Adrenal gland (tissue), 12 donors: ENCODE measurements around the gene SLC9A9. TPM values are rescaled to one million over a fixed set of nuclear protein-coding genes. Genes with fewer than 3 reads are reported as not detected.

Experiments used
- DNase-seq, 7 donors: peaks; one replicate each; pipeline ENCODE4 v3.0.0-alpha.2; 2019 to 2020
- H3K27ac ChIP-seq, 5 donors: fragments of 200-600 bp; sonication (generic) in 4 of 5; 1 replicate in 3 of 5; 2 replicates in 2 of 5; pipeline versions ENCODE4 v1.5.1 to v1.8.0; 2016 to 2020; ENCODE audit warnings: mild to moderate bottlenecking in 1 of 5
- H3K27me3 ChIP-seq: fragments of 200-600 bp; 2 replicates; pipeline ENCODE4 v1.8.0; 2021
- H3K36me3 ChIP-seq, 2 donors: fragments of 200-600 bp; replicated peaks in 1 of 2; 1 replicate in 1 of 2; 2 replicates in 1 of 2; pipeline versions ENCODE4 v1.5.1 to v1.8.0; 2018 to 2022
- H3K4me1 ChIP-seq, 2 donors: fragments of 200-600 bp; replicated peaks in 1 of 2; 1 replicate in 1 of 2; 2 replicates in 1 of 2; pipeline versions ENCODE4 v1.5.1 to v1.8.0; 2018 to 2021
- H3K4me3 ChIP-seq, 4 donors: fragments of 200-600 bp; sonication (generic) in 3 of 4; one replicate each; pipeline ENCODE4 v1.5.1; 2016 to 2018
- H3K9me3 ChIP-seq, 3 donors: fragments of 200-600 bp; sonication (generic) in 1 of 3; replicated peaks in 1 of 3; 1 replicate in 2 of 3; 2 replicates in 1 of 3; pipeline versions ENCODE4 v1.5.1 to v1.8.0; 2016 to 2021
- POLR2A ChIP-seq, 2 donors: fragments of 450-650 bp; IDR thresholded peaks; one replicate each; pipeline ENCODE4 v1.6.1; 2017; ENCODE audit warnings: antibody characterized with exemption in 2 of 2, mild to moderate bottlenecking in 2 of 2, moderate library complexity in 1 of 2
- WGBS, 4 donors: extraction: QIAGEN DNeasy Blood & Tissue Kit in 2 of 4; methylation state at CpG; one replicate each; pipeline versions ENCODE4 v1.1.5 to v1.1.7; 2013 to 2017; 5-methylcytosine and 5-hydroxymethylcytosine counted together
- intact Hi-C, 2 donors: fragments of 100-400 bp; cut with DNase I; formaldehyde crosslinking; loops; one replicate each; pipeline versions ENCODE4 v1.14.1 to v1.15.0; 2022 to 2023
- polyA plus RNA-seq, 3 donors: library from polyadenylated mRNA; stranded (reverse); fragments of 200-250 nt in 2 of 3; fragments of 350-450 nt in 1 of 3; fragmentation: Illumina TruSeq in 1 of 3; extraction: RNeasy Lipid Tissue Mini Kit (QIAGEN cat#74804) in 1 of 3; gene quantifications; one replicate each; pipeline ENCODE4 v1.2.3, GENCODE V29; 2013 to 2014
- total RNA-seq, 9 donors: library from RNA; depleted of rRNA in 4 of 9; stranded (reverse); fragments of >200 nt in 4 of 9; fragments of 120-200 nt in 1 of 9; fragmentation: NEBNext Ultra II Directional in 1 of 9; extraction: Animal tissue kit (Norgen Biotek cat#: 25700) in 1 of 9; gene quantifications; one replicate each; pipeline versions ENCODE4 v1.1.0 to v1.2.4, GENCODE V29; 2013 to 2023
- TF ChIP-seq, protein P1 (sequence below), 6 experiments: fragments of 450-650 bp in 4 of 6; fragments of 200-600 bp in 2 of 6; sonication (generic) in 1 of 6; IDR thresholded peaks; 1 replicate in 5 of 6; 2 replicates in 1 of 6; pipeline versions ENCODE4 v1.5.1 to v1.8.0; 2016 to 2021; ENCODE audit warnings: antibody characterized with exemption in 6 of 6, mild to moderate bottlenecking in 2 of 6, moderate library complexity in 1 of 6
- donor health status: healthy with polysubstance abuse.
- donor health status: Bipolar disorder and iron deficiency.
- donor health status: DM: yes; HTN: yes; CAD: no.
- donor health status: DM: no; HTN: no; CAD: no.
- donor health status: DM: no; HTN: no; CAD: no.
- donor health status: DM: yes; HTN: yes; CAD: no.

The SLC9A9 gene
- total and polyA plus RNA-seq, 12 donors: 4.2 to 23.7 (median 13.5) TPM

DNA sequence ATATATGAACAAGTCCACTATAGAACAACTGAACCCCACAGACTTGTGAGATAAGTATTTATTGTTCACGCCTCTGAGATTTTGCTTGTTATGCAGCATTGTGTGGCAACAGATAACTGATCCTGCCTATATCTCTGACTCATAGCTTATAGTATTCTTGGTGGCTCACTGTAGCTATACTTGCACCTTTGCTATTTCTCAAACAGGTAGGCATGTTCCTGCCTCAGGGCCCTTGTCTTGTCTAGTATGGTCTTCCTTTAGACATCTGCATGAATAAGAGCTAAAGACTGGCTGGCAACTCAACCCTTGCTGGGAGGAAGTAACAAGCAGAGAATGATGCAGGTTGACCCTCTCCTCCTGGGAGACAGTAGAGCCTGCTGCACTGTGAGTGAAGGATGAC lies 472.6 kb downstream of the SLC9A9 start:
- no peak for DNase-seq
- Histone ChIP-seq H3K4me3 (no peak overlapping the region), H3K4me1 (no peaks in the 10 kb centered on the region), H3K27ac (no peak overlapping the region), H3K27me3 (no peaks in the 10 kb centered on the region), H3K36me3 (no peaks in the 10 kb centered on the region), H3K9me3 (no peaks in the 10 kb centered on the region)
- 82 to 97% (median 87%) methylated on average over 1 of the region's 1 CpG for WGBS, 4 donors
- TF ChIP-seq POLR2A (IDR thresholded peaks at IDR 0.05): no peak
- TF ChIP-seq, protein P1, sequence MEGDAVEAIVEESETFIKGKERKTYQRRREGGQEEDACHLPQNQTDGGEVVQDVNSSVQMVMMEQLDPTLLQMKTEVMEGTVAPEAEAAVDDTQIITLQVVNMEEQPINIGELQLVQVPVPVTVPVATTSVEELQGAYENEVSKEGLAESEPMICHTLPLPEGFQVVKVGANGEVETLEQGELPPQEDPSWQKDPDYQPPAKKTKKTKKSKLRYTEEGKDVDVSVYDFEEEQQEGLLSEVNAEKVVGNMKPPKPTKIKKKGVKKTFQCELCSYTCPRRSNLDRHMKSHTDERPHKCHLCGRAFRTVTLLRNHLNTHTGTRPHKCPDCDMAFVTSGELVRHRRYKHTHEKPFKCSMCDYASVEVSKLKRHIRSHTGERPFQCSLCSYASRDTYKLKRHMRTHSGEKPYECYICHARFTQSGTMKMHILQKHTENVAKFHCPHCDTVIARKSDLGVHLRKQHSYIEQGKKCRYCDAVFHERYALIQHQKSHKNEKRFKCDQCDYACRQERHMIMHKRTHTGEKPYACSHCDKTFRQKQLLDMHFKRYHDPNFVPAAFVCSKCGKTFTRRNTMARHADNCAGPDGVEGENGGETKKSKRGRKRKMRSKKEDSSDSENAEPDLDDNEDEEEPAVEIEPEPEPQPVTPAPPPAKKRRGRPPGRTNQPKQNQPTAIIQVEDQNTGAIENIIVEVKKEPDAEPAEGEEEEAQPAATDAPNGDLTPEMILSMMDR (IDR thresholded peaks at IDR 0.05): no peak
- intact Hi-C loops: no loop called here

DNA sequence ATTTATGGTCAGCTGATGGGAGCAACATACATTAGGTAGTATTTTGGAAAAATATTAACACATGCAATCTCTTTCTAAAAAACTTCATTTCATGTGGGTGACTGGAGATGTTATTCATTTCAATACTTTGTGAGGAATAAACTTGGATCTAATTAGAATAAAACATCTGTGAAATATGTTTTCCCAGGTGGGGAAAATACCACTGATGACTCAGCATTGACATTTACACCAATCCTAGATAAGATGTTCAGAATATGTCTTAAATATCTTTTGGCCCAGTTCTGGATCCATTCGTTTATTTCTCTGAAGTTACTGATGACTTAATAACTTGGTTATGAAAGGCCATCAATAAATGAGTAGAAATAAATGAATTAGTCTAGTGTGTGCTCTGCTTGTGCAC lies 481.1 kb downstream of the SLC9A9 start:
- no peaks in the 10 kb centered on the region for H3K27me3 ChIP-seq
- no peak overlapping the region for H3K27ac ChIP-seq
- no peak overlapping the region for H3K4me3 ChIP-seq
- no peaks in the 10 kb centered on the region for H3K4me1 ChIP-seq
- H3K36me3 ChIP-seq: no peaks in the 10 kb centered on the region
- TF ChIP-seq, protein P1 (IDR thresholded peaks at IDR 0.05): no peak
- no peak for TF ChIP-seq POLR2A (IDR thresholded peaks at IDR 0.05)
- intact Hi-C loops: no loop called here
- WGBS, 4 donors: 25 to 45% (median 31%) methylated on average over 1 of the region's 1 CpG
- DNase-seq: no peak
- H3K9me3 ChIP-seq: no peaks in the 10 kb centered on the region

DNA sequence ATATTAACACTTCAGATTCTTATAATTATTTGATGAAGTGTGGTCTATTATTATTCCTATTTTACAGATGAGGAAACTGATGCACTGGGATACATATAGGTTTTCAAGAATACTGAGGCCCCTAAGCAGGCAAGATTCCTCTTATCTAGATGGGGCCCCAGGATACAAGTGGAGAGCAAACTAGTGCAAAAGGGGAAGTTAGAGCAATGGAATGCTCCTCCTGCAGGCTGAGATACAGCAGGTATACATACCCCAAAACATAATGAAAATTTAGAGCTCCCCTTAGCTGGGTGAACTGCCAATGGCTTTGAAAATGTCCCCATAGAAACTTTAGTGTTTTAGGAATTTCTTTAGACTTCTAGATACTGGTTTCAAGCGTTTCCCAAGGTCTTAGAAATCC lies 481.6 kb downstream of the SLC9A9 start:
- intact Hi-C loops: no loop called here
- H3K4me3 ChIP-seq: no peak overlapping the region
- H3K27me3 ChIP-seq: no peaks in the 10 kb centered on the region
- no peaks in the 10 kb centered on the region for H3K36me3 ChIP-seq
- no peaks in the 10 kb centered on the region for H3K4me1 ChIP-seq
- TF ChIP-seq POLR2A (IDR thresholded peaks at IDR 0.05): no peak
- TF ChIP-seq, protein P1 (IDR thresholded peaks at IDR 0.05): no peak
- no peak for DNase-seq
- H3K9me3 ChIP-seq: no peaks in the 10 kb centered on the region
- H3K27ac ChIP-seq: no peak overlapping the region
- 77 to 89% (median 84%) methylated on average over 1 of the region's 1 CpG for WGBS, 4 donors

DNA sequence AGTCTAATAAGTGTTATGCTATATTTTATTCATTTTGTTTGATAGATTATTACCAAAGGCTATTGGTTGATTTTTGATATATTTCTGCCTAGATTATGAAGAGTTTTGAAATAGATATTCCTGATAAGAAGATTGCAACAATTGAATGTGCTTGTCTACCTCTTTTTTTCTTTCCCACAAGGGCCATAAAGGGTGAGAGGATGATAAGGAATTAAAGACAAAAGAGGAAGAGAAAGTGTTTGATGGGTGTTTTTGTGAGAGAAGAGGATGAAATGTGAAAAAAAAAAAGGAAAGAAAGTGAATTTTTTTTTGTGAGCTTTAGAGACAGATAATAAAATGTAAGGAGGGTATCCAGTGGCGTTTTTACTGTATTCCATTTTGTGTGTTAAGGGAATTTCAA lies 484.3 kb downstream of the SLC9A9 start:
- TF ChIP-seq POLR2A (IDR thresholded peaks at IDR 0.05): no peak
- TF ChIP-seq, protein P1 (IDR thresholded peaks at IDR 0.05): no peak
- 89 to 97% (median 89%) methylated on average over 1 of the region's 1 CpG for WGBS, 4 donors

More for the DNA sequence above, 484.3 kb downstream of the SLC9A9 start:
- no peaks in the 10 kb centered on the region for H3K36me3 ChIP-seq
- no peaks in the 10 kb centered on the region for H3K4me1 ChIP-seq
- H3K27ac ChIP-seq: no peak overlapping the region
- no peak for DNase-seq
- no peaks in the 10 kb centered on the region for H3K27me3 ChIP-seq
- H3K4me3 ChIP-seq: no peak overlapping the region
- no peaks in the 10 kb centered on the region for H3K9me3 ChIP-seq
- intact Hi-C loops: no loop called here
